Measurements from ENCODE around the gene C19orf44.
A peak's percentile ranks its signal among the peaks of the same experiment; 100 is the strongest.
"Not testable (repeated sequence)": the region's sequence is repeated elsewhere in the genome, so short reads cannot be mapped to it uniquely, and the experiment has no call there.

The C19orf44 gene

DNA sequence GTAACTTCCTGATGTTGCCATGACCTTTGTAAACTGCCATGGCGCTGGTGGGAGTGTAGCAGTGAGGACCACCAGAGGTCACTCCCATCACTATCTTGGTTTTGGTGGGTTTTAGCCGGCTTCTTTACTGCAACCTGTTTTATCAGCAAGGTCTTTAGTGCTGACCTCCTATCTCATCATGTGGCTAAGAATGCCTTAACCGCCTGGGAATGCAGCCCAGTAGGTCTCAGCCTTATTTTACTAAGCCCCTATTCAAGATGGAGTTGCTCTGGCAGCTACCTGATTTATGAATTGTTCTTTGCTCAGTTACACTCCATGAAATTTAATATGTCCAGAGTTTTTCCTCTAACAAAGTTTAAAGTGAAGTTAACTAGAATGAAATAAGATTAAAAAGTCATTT, 19.8 kb upstream of the C19orf44 start:
- Histone ChIP-seq H3K4ac (ENCODE audit: low read depth, low read length) (no peak overlapping the region), H2BK5ac (ENCODE audit: low read length) (no peak overlapping the region), H3K79me2 (ENCODE audit: control insufficient read depth, insufficient read depth, low read length) (no peaks in the 10 kb centered on the region), H3K9ac (ENCODE audit: low read length) (no peak overlapping the region), H3K56ac (ENCODE audit: low read length) (no peak overlapping the region), H3K18ac (ENCODE audit: low read length) (no peak overlapping the region), H3K4me2 (ENCODE audit: low read length) (no peak overlapping the region), H3K79me1 (ENCODE audit: low read length) (no peaks in the 10 kb centered on the region), H2BK120ac (ENCODE audit: low read depth, low read length) (no peak overlapping the region), H2BK15ac (replicated peaks; ENCODE audit: low read depth) (no peak overlapping the region), H4K5ac (ENCODE audit: low read length) (no peak overlapping the region), H3K36me3 (ENCODE audit: control insufficient read depth, insufficient read depth, low read length) (no peaks in the 10 kb centered on the region), H3K4me3 (ENCODE audit: low read length) (no peak overlapping the region), H4K8ac (ENCODE audit: low read depth, low read length) (no peak overlapping the region), H3K4me1 (ENCODE audit: control insufficient read depth, low read depth, low read length) (no peaks in the 10 kb centered on the region), H3K27me3 (ENCODE audit: insufficient read depth, low read length, poor library complexity) (no peaks in the 10 kb centered on the region), H2AK5ac (ENCODE audit: low read length) (no peak overlapping the region), H3K27ac (ENCODE audit: low read depth, low read length) (no peak overlapping the region), H3K23ac (ENCODE audit: low read length) (no peak overlapping the region)
- DNase-seq: peak; percentile 63
- WGBS (ENCODE audit: extremely low coverage, insufficient coverage, low lambda C conversion rate): no CpG with 5 or more reads among the region's 3 CpGs

DNA sequence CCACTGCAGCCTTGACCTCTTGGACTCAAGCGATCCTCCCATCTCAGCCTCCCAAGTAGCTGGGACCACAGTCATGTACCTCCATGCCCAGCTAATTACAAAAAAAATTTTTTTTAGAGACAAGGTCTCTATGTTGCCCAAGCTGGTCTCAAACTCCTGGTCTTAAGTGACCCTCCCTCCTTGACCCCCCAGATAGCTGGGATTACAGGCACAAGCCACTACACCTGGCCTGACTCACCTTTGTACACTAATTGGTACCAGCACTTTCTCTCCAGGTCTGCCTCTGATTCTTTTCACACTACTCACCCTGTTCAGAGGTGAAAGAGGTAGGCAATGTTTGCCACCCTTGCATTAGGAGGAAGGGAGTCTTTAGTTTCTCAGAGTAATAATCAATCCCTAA, 18.9 kb upstream of the C19orf44 start:
- Histone ChIP-seq H3K79me1 (ENCODE audit: low read length) (no peaks in the 10 kb centered on the region), H3K4me1 (ENCODE audit: control insufficient read depth, low read depth, low read length) (no peaks in the 10 kb centered on the region), H3K23ac (ENCODE audit: low read length) (no peak overlapping the region), H3K27ac (ENCODE audit: low read depth, low read length) (no peak overlapping the region), H4K8ac (ENCODE audit: low read depth, low read length) (no peak overlapping the region), H3K36me3 (ENCODE audit: control insufficient read depth, insufficient read depth, low read length) (no peaks in the 10 kb centered on the region), H2AK5ac (ENCODE audit: low read length) (no peak overlapping the region), H3K4me3 (ENCODE audit: low read length) (no peak overlapping the region), H2BK5ac (ENCODE audit: low read length) (no peak overlapping the region), H4K5ac (ENCODE audit: low read length) (no peak overlapping the region), H3K4ac (ENCODE audit: low read depth, low read length) (no peak overlapping the region), H3K18ac (ENCODE audit: low read length) (no peak overlapping the region), H3K79me2 (ENCODE audit: control insufficient read depth, insufficient read depth, low read length) (no peaks in the 10 kb centered on the region), H3K9ac (ENCODE audit: low read length) (no peak overlapping the region), H3K4me2 (ENCODE audit: low read length) (no peak overlapping the region), H2BK120ac (ENCODE audit: low read depth, low read length) (no peak overlapping the region), H2BK15ac (replicated peaks; ENCODE audit: low read depth) (no peak overlapping the region), H3K56ac (ENCODE audit: low read length) (no peak overlapping the region), H3K27me3 (ENCODE audit: insufficient read depth, low read length, poor library complexity) (no peaks in the 10 kb centered on the region)
- no peak for DNase-seq
- WGBS (ENCODE audit: extremely low coverage, insufficient coverage, low lambda C conversion rate): no CpG with 5 or more reads among the region's 1 CpG

DNA sequence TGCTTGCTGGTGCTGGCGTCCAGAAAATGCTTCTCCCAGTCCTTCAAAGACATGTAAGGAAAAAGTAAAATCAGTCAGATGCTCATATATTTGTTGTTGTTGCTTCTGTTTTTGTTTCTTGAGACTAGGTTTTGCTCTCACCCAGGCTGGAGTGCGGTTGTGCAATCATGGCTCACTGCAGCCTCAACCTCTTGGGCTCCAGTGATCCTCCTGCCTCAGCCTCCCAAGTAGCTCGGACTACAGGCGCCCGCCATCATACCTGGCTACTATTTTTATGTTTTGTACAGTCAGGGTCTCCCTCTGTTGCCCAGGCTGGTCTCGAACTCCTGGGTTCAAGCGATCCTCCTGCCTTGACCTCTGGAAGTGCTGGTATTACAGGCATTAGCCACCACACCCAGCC, 13.4 kb upstream of the C19orf44 start:
- no peak overlapping the region for H3K56ac ChIP-seq (ENCODE audit: low read length)
- no peaks in the 10 kb centered on the region for H3K36me3 ChIP-seq (ENCODE audit: control insufficient read depth, insufficient read depth, low read length)
- no peak overlapping the region for H4K5ac ChIP-seq (ENCODE audit: low read length)
- H2AK5ac ChIP-seq (ENCODE audit: low read length): no peak overlapping the region
- no peak overlapping the region for H4K8ac ChIP-seq (ENCODE audit: low read depth, low read length)
- DNase-seq: no peak
- no peak overlapping the region for H3K18ac ChIP-seq (ENCODE audit: low read length)
- H3K4me2 ChIP-seq (ENCODE audit: low read length): no peak overlapping the region
- no peak overlapping the region for H2BK120ac ChIP-seq (ENCODE audit: low read depth, low read length)
- H3K9ac ChIP-seq (ENCODE audit: low read length): no peak overlapping the region
- no peak overlapping the region for H3K23ac ChIP-seq (ENCODE audit: low read length)
- H3K4ac ChIP-seq (ENCODE audit: low read depth, low read length): no peak overlapping the region
- H3K4me3 ChIP-seq (ENCODE audit: low read length): no peak overlapping the region
- no CpG with 5 or more reads among the region's 7 CpGs for WGBS (ENCODE audit: extremely low coverage, insufficient coverage, low lambda C conversion rate)
- H2BK5ac ChIP-seq (ENCODE audit: low read length): no peak overlapping the region
- no peaks in the 10 kb centered on the region for H3K27me3 ChIP-seq (ENCODE audit: insufficient read depth, low read length, poor library complexity)
- H3K27ac ChIP-seq (ENCODE audit: low read depth, low read length): no peak overlapping the region
- H3K79me1 ChIP-seq (ENCODE audit: low read length): no peaks in the 10 kb centered on the region
- H3K79me2 ChIP-seq (ENCODE audit: control insufficient read depth, insufficient read depth, low read length): no peaks in the 10 kb centered on the region
- no peak overlapping the region for H2BK15ac ChIP-seq (replicated peaks; ENCODE audit: low read depth)
- H3K4me1 ChIP-seq (ENCODE audit: control insufficient read depth, low read depth, low read length): no peaks in the 10 kb centered on the region

DNA sequence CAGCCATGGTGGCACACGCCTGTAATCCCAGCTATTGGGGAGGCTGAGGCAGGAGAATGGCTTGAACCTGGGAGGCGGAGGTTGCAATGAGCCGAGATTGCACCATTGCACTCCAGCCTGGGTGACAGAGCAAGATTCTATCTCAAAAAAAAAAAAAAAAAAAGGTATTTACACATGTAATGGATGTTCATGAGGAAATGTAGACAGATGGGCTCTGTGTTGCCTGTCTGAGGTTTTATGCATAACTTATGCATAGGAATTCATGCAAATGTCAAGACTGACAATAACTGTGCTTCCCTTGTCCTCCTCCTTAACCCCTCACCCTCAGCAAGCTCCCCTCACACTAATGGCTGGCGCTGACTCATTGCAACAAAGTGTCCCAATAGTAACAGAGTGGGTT, 9.7 kb upstream of the C19orf44 start:
- not testable (repeated sequence) for H2BK120ac ChIP-seq (ENCODE audit: low read depth, low read length); H3K79me1 ChIP-seq (ENCODE audit: low read length); H3K9ac ChIP-seq (ENCODE audit: low read length); H3K56ac ChIP-seq (ENCODE audit: low read length); H3K4me1 ChIP-seq (ENCODE audit: control insufficient read depth, low read depth, low read length); H3K4me3 ChIP-seq (ENCODE audit: low read length); H3K27ac ChIP-seq (ENCODE audit: low read depth, low read length); H2BK15ac ChIP-seq (replicated peaks; ENCODE audit: low read depth); H3K18ac ChIP-seq (ENCODE audit: low read length); H4K5ac ChIP-seq (ENCODE audit: low read length); H3K36me3 ChIP-seq (ENCODE audit: control insufficient read depth, insufficient read depth, low read length); H4K8ac ChIP-seq (ENCODE audit: low read depth, low read length); H2AK5ac ChIP-seq (ENCODE audit: low read length); H3K23ac ChIP-seq (ENCODE audit: low read length); H2BK5ac ChIP-seq (ENCODE audit: low read length); DNase-seq; H3K4me2 ChIP-seq (ENCODE audit: low read length); H3K4ac ChIP-seq (ENCODE audit: low read depth, low read length); H3K27me3 ChIP-seq (ENCODE audit: insufficient read depth, low read length, poor library complexity); H3K79me2 ChIP-seq (ENCODE audit: control insufficient read depth, insufficient read depth, low read length)
- WGBS (ENCODE audit: extremely low coverage, insufficient coverage, low lambda C conversion rate): no CpG with 5 or more reads among the region's 4 CpGs

DNA sequence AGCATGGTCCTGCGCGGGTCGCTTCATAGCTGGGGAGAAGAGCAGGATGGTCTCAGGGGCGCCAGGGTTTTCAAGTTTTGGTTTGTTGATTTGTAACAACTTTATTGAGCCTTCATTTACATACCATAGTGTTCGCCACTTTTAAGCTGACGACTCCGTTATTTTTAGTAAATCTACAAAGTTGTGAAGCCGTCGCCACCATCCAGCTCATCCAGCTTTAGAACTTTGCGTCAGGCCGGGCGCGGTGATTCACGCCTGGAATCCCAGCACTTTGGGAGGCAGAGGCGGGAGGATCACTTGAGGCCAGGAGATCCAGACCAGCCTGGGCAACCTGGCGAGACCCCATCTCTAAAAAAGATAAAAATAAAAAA, 404 bp downstream of the C19orf44 start:
- peak overlapping the region; percentile 84 for H3K4me2 ChIP-seq (ENCODE audit: low read length)
- H2BK5ac ChIP-seq (ENCODE audit: low read length): no peak overlapping the region
- no peak overlapping the region for H4K8ac ChIP-seq (ENCODE audit: low read depth, low read length)
- H2BK120ac ChIP-seq (ENCODE audit: low read depth, low read length): no peak overlapping the region
- H3K27ac ChIP-seq (ENCODE audit: low read depth, low read length): no peak overlapping the region
- H3K18ac ChIP-seq (ENCODE audit: low read length): no peak overlapping the region
- H2AK5ac ChIP-seq (ENCODE audit: low read length): no peak overlapping the region
- H3K9ac ChIP-seq (ENCODE audit: low read length): peak overlapping the region; percentile 76
- no peak overlapping the region for H3K4ac ChIP-seq (ENCODE audit: low read depth, low read length)
- no CpG with 5 or more reads among the region's 16 CpGs for WGBS (ENCODE audit: extremely low coverage, insufficient coverage, low lambda C conversion rate)
- H3K4me1 ChIP-seq (ENCODE audit: control insufficient read depth, low read depth, low read length): no peaks in the 10 kb centered on the region
- no peak for DNase-seq
- H3K23ac ChIP-seq (ENCODE audit: low read length): peak overlapping the region; percentile 15
- H3K36me3 ChIP-seq (ENCODE audit: control insufficient read depth, insufficient read depth, low read length): no peaks in the 10 kb centered on the region
- peak overlapping the region; percentile 82 for H3K4me3 ChIP-seq (ENCODE audit: low read length)
- H2BK15ac ChIP-seq (replicated peaks; ENCODE audit: low read depth): no peak overlapping the region
- peak overlapping the region; percentile 85 for H3K56ac ChIP-seq (ENCODE audit: low read length)
- H3K27me3 ChIP-seq (ENCODE audit: insufficient read depth, low read length, poor library complexity): no peaks in the 10 kb centered on the region
- peaks cover 2% of the 10 kb centered on the region for H3K79me1 ChIP-seq (ENCODE audit: low read length)
- H3K79me2 ChIP-seq (ENCODE audit: control insufficient read depth, insufficient read depth, low read length): no peaks in the 10 kb centered on the region
- H4K5ac ChIP-seq (ENCODE audit: low read length): no peak overlapping the region

DNA sequence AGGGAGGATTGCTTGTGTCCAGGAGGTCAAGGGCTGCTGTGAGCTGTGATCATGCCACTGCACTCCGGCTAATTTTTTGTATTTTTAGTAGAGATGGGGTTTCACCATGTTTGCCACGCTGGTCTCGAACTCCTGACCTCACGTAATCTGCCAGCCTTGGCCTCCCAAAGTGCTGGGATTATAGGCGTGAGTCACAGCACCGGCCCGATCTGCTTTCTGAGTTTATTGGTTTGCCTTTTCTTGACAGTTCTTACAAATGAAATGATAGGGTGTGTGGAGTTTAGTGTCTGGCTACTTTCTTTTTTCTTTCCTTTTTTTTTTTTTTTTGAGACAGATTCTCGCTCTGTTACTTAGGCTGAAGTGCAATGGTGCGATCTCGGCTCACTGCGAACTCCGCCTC, 848 bp downstream of the C19orf44 start:
- Histone ChIP-seq H2BK5ac (ENCODE audit: low read length) (no peak overlapping the region), H3K79me1 (ENCODE audit: low read length) (peaks cover 2% of the 10 kb centered on the region), H3K36me3 (ENCODE audit: control insufficient read depth, insufficient read depth, low read length) (no peaks in the 10 kb centered on the region), H4K8ac (ENCODE audit: low read depth, low read length) (no peak overlapping the region), H3K23ac (ENCODE audit: low read length) (no peak overlapping the region), H4K5ac (ENCODE audit: low read length) (no peak overlapping the region), H2BK120ac (ENCODE audit: low read depth, low read length) (no peak overlapping the region), H3K9ac (ENCODE audit: low read length) (no peak overlapping the region), H3K79me2 (ENCODE audit: control insufficient read depth, insufficient read depth, low read length) (no peaks in the 10 kb centered on the region), H3K27me3 (ENCODE audit: insufficient read depth, low read length, poor library complexity) (no peaks in the 10 kb centered on the region), H3K4me2 (ENCODE audit: low read length) (no peak overlapping the region), H3K4me3 (ENCODE audit: low read length) (no peak overlapping the region), H3K4ac (ENCODE audit: low read depth, low read length) (no peak overlapping the region), H3K18ac (ENCODE audit: low read length) (no peak overlapping the region), H3K27ac (ENCODE audit: low read depth, low read length) (no peak overlapping the region), H3K4me1 (ENCODE audit: control insufficient read depth, low read depth, low read length) (no peaks in the 10 kb centered on the region), H3K56ac (ENCODE audit: low read length) (no peak overlapping the region), H2AK5ac (ENCODE audit: low read length) (no peak overlapping the region), H2BK15ac (replicated peaks; ENCODE audit: low read depth) (no peak overlapping the region)
- WGBS (ENCODE audit: extremely low coverage, insufficient coverage, low lambda C conversion rate): no CpG with 5 or more reads among the region's 12 CpGs
- DNase-seq: no peak

Data from mesendoderm (in vitro differentiated cells).